SHP77 treated with DMSO at 0.1 percent for 48 hours (cell line): ENCODE measurements around the gene PITHD1.
A peak's percentile ranks its signal among the peaks of the same experiment; 100 is the strongest.
"Not testable (repeated sequence)": the region's sequence is repeated elsewhere in the genome, so short reads cannot be mapped to it uniquely, and the experiment has no call there.

ENCODE experiments used
- DNase-seq: peaks from one replicate; lab custom pipeline; 2025; lab: John Stamatoyannopoulos, UW

The PITHD1 gene, protein sequence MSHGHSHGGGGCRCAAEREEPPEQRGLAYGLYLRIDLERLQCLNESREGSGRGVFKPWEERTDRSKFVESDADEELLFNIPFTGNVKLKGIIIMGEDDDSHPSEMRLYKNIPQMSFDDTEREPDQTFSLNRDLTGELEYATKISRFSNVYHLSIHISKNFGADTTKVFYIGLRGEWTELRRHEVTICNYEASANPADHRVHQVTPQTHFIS

GRCh38 chr1:23777979-23778814 lies at the start of gene PITHD1:
Gene PITHD1, plus strand, starts transcription at chr1:23778418. Its CDS starts 98 bp downstream, at chr1:23778516.
- DNase-seq, result peak; percentile 66

- no peak for DNase-seq
These were observed 45.6 kb upstream of the PITHD1 start for GRCh38 chr1:23732363-23733224.

GRCh38 chr1:23733281-23733680 lies 44.9 kb upstream of the PITHD1 start:
- not testable (repeated sequence) for DNase-seq

GRCh38 chr1:23736437-23737134 lies 41.6 kb upstream of the PITHD1 start:
- no peak for DNase-seq

- DNase-seq, result no peak
These were observed 36.6 kb upstream of the PITHD1 start for GRCh38 chr1:23741609-23742008.

DNA sequence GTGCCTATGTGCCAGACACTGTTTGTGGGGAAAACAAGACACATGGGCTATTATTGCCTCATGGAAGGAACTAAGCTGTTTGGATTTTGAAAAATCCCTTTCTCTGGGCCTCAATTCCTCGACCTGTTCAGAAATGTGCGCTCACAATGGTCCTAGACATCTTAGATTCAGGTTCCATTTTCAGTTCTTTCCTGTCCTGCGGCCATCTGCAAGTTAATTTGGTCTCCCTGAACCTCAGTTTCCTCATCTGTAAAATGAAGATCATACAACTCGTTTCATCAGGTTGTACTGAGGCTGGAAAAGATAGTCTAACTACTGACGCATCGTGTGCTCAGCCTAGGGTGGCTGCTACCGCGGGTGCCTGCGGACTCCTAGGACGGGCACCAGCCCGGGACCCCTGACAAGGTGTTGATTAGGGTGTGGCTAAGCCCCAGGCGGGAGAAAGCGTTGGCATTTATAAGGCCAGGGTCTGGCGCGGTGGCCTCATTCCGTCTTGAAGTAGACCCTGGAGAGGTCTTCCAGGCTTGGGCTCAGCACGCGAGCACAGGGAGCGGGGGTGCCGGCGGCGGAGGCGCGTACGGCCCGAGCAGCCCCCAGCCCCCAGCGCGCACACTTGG lies 35.4 kb upstream of the PITHD1 start:
- no peak for DNase-seq

DNA sequence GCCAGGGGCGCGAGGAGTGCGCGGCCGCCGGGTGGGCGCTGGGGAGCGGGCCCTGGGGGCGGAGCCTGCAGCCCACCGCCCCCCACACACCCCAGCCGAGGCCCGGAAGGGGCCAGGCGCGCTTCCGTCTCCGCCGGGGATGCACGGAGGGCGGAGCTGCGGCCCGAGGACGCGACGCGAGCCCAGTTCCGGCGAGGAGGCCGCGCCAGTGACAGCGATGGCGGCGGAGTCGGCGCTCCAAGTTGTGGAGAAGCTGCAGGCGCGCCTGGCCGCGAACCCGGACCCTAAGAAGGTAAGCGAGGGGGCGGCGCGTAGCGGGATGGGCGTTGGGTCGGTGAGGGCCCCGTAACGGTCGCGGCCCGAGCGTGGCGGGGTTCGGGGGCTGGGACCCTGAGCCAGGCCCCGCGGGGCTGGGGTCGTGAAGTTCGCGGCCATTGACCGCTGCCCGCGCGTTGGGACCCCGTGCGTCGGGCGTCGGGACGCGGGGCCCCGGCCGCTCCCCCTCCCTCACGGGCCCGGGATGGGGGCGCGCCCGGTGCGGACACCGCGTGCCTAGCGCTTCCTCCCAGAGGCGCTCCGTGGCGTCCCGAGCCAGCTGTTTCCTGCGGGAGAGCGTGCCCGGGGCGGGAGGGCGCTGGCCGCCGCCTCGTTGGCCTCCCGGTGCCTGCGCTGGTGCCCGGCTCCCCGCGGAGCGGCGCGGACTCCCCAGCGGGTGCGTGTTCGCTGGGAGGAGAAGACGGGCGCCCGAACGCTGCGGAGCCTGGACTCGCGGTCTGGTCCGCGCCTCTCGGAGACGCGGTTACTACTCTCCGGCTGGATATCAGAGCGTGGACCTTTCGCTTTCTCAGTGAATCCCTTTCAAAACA lies 34.7 kb upstream of the PITHD1 start, which contains the start of gene ELOA:
Gene ELOA (plus strand): TSS at position 185 of the 866 bp plus-strand sequence. CDS start 33 bp downstream, at position 218.
- DNase-seq, result no peak

DNA sequence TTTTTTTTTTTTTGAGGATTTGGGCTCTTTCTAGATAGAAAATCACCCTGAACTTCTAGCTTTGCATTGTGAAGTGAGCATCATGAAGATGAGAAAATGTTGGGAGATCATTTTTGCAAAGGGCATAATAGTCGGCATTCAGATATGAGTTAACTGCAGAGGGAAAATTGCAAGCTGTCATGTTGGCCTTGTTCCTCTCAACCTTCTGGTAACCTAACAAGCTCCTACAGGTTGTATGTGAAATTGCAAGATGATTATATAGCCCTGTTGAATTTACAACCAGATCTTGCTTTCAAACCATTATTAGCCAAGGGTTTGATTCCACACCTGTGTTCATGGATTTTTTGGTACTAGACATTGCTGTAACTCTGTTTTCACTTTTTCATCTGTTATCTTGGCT lies 32.7 kb upstream of the PITHD1 start:
- no peak for DNase-seq

DNA sequence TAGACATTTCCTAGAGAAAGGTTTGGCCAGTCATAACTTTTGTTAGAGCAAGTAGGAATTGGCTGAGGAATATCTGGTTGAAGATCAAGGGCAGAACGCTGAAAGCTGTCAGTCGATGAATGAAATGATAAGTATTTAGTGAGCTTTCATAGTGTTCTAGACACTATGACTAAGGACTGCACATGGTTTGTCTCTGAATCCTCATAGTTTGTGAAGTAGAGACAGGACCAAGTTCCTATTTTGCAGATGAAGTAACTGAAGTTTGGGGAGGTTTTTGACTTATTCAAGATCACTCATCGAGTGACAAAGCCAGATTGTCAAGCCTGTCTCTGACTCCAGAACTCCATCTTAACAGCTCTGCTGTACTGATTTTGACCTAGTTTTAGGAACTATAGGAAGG lies 30.2 kb upstream of the PITHD1 start:
- no peak for DNase-seq

GRCh38 chr1:23751050-23751814 lies 27.0 kb upstream of the PITHD1 start:
- DNase-seq, result no peak

GRCh38 chr1:23751815-23752200 lies 26.4 kb upstream of the PITHD1 start:
- DNase-seq, result no peak

- DNase-seq, result no peak
These were observed 25.3 kb upstream of the PITHD1 start for GRCh38 chr1:23752909-23753308.

DNA sequence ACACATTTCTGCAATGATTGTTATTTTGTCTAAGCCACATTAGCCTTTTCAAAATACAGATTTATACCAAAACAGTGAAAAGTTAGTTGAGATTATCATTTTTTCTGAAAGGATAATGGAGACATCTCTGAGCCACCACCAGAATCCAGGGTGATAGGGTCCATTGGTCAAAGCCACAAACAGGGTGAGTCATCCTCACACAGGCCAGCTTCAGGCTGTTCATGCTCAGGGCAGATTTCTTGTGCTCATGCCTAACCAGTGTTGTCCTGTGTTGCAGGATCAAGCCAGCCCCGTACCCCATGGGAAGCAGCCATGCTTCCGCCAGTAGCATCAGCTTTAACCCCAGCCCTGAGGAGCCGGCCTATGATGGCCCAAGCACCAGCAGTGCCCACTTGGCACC lies 21.5 kb upstream of the PITHD1 start:
- no peak for DNase-seq

- no peak for DNase-seq
These were observed 20.4 kb upstream of the PITHD1 start for GRCh38 chr1:23757812-23758211.

- DNase-seq, result no peak
These were observed 18.9 kb upstream of the PITHD1 start for GRCh38 chr1:23759277-23759676.

- DNase-seq, result no peak
These were observed 15.1 kb upstream of the PITHD1 start for GRCh38 chr1:23763041-23763577.

DNA sequence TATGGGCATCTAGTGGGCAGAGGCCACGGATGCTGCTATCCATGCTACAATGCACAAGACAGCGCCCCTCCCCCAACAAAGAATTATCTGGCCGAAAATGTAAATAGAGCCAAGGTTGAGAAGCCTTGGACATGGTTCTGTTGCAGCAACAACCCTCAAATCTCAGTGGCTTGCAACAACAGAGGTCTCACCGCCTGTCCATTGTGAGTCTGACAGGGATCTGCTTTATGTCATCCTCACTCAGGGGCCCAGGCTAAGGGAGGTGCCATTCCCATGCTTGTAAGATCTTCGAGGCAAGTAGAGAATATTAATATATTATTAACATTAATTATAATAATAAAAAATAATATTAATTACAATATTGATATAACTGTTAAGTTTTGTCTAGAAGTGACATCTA lies 9.5 kb upstream of the PITHD1 start:
- no peak for DNase-seq

DNA sequence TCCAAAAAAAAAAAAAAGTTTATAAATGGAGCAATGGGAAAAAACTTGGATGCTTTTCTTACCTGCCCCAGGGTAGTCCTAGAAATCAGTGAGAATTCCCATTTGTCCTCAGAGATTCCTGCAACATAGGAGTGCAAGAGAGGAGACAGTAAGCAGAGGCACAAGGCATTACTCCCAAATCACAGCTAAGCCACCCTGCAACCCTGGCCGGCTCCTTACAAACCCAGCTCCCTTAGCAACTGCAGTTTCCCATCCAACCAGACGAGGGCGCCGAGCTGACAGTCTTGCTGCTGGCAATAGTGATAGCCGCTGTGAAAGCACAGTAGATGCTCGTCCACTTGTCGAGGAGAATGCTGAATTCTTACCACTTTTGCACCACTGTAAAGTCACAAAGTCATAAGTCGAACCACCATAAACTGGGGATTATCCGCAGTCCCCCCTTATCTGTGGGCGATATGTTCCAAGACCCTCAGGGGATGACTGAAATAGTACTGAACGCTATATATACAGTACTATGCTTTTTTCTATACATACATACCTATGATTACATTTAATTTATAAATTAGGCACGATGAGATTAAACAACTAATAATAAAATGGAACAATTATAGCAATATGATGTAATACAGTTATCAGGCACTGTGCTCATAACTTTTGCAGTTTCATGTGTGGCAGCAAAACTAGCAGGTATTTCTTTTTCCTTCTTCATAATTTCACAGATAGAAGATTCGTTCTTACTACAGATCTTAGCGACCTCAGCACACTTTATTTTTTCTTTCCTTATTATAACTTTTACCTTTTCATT lies 6.0 kb upstream of the PITHD1 start:
- DNase-seq, result peak; percentile 44

DNA sequence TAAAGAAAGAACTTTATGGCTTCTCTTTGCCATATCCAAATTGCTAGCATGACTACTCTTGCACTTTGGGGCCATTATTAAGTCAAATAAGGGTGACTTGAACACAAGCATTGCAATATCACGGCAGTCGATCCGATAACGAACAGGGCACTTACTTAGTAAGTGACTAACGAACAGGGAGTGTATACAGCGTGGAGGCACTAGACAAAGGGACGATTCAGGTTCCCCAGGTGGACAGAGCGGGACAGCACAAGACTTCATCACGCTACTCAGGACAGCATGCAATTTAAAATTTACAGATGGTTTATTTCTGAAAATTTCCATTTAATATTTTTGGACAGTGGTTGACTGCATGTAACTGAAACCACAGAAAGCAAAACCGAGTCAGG lies 5.4 kb upstream of the PITHD1 start:
- no peak for DNase-seq
